HG02870 (cell line): ENCODE results near the gene RAB8B.
A peak's percentile ranks its signal among the peaks of the same experiment; 100 is the strongest.

Experiments
- ATAC-seq: cut with Tn5 transposase; IDR thresholded peaks from one replicate; pipeline ENCODE4 v1.9.1; 2021; ENCODE audit warnings: mild to moderate bottlenecking, moderate library complexity; ENCODE audit not compliant: unreplicated experiment

RAB8B gene

DNA sequence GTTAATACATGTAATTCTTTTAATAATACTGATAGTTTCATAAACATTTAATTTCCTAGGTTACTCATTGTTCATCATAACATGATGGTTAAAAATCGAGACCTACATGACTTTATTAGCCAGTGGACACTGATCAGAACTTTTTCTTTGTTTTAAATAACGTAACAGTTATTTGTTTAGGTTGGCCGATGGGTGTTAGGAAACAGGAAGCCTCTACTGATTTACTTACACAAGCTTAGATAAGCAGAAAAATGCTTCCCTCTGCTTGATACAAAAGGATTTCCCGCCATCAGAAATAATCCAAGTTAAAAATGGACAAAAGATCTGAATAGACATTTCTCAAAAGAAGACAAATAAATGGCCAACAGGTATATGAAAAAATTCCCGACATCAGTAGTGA lies 71.4 kb downstream of the RAB8B start:
- no peak for ATAC-seq

DNA sequence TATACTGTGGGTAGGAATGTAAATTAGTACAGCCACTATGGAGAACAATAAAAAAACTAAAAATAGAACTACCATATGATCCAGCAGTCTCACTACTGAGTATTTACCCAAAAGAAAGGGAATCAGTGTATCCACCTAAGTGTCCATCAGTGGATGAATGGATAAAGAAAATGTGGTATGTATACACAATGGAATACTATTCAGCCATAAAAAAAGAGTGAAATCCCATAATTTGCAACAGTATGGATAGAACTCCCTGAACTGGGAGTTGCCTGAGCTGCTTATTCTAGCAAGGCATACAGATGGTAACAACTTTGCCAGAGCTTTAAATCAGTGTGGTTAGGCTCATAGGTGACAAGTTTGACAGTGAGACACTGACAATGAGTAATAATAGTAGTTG lies 71.9 kb downstream of the RAB8B start:
- no peak for ATAC-seq

- no peak for ATAC-seq
Measured at GRCh38 chr15:63263519-63263918, 74.1 kb downstream of the RAB8B start.

- no peak for ATAC-seq
Measured at GRCh38 chr15:63264688-63265293, 75.4 kb downstream of the RAB8B start.

- no peak for ATAC-seq
Measured at GRCh38 chr15:63274427-63274826, 85.0 kb downstream of the RAB8B start.

GRCh38 chr15:63276342-63277037 lies 87.1 kb downstream of the RAB8B start:
- ATAC-seq = no peak

GRCh38 chr15:63277038-63277892 lies 87.9 kb downstream of the RAB8B start, which contains the start of gene APH1B:
Gene APH1B, plus strand, starts transcription at chr15:63277605. Its CDS starts 19 bp downstream, at chr15:63277624.
- peak; percentile 69 for ATAC-seq

DNA sequence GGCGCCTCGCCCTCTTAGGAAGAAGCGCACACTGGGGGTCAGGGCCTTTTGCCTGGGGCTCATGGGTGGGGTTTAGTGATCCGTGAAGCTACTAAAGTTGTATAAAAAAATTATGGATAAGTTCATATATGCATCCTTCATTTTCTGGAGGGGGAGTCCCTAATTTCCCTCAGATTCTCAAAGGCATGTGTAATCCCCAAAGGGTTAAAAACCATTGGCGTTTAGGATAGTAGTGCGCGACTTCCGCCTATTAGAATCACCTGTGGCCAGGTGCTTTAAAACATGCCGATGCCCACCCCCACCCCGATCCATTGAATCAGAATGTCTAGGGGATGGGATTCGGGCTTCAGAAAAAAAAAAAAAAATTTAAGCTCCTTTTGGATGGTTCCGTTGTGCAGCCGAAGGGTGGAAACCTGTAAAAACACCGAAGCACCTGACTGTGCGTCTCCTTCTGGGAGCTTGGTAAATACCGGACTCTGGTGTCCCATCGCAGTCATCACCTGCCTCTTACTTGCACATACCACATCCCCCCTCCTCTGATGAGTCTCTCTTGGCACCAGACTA lies 88.6 kb downstream of the RAB8B start:
- peak; percentile 8 for ATAC-seq

- no peak for ATAC-seq
Measured at GRCh38 chr15:63283126-63283525, 93.7 kb downstream of the RAB8B start.

GRCh38 chr15:63284335-63284734 lies 94.9 kb downstream of the RAB8B start:
- ATAC-seq = no peak

DNA sequence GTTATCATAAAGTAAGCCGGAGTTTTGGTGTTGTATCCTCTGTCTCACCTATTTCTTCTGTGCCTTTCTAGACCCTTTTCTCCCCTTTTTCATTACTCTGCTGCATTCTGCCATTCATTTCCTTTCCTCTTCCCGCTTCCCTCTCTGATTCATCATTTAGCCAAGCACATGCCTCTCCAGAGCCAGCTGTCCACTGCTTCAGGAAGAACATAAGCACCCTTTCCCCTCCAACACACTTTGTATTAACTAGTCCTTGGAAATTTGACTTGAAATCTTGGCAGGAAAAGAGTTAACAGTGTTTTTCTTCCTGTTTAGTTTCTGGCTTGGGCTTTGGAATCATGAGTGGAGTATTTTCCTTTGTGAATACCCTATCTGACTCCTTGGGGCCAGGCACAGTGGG lies 97.7 kb downstream of the RAB8B start:
- no peak for ATAC-seq

- no peak for ATAC-seq
Measured at GRCh38 chr15:63288342-63288741, 98.9 kb downstream of the RAB8B start.

- ATAC-seq = no peak
Measured at GRCh38 chr15:63288778-63289378, 99.5 kb downstream of the RAB8B start.

GRCh38 chr15:63291507-63291906 lies 102.1 kb downstream of the RAB8B start:
- ATAC-seq = no peak

DNA sequence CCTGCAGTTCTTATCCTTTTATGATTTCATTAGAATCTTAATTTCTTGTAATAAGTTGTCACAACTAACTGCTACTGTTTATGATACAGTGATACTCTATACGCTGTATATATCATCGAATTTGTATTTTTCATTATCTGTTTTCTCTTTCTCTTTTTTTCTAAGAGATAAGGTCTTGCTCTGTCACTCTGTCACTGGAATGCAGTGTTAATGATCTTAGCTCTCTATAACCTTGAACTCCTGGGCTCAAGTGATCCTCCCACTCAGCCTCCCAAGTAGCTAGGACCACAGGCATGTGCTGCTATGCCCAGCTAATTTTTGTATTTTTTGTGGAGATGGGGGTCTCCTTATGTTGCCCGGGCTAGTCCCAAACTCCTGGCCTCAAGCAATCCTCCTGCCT lies 102.8 kb downstream of the RAB8B start:
- no peak for ATAC-seq

- peak; percentile 57 for ATAC-seq
Measured at GRCh38 chr15:63292771-63293170, 103.4 kb downstream of the RAB8B start.

- no peak for ATAC-seq
Measured at GRCh38 chr15:63294359-63294758, 105.0 kb downstream of the RAB8B start.

- no peak for ATAC-seq
Measured at GRCh38 chr15:63295341-63295740, 105.9 kb downstream of the RAB8B start.

GRCh38 chr15:63296195-63296594 lies 106.8 kb downstream of the RAB8B start:
- no peak for ATAC-seq

DNA sequence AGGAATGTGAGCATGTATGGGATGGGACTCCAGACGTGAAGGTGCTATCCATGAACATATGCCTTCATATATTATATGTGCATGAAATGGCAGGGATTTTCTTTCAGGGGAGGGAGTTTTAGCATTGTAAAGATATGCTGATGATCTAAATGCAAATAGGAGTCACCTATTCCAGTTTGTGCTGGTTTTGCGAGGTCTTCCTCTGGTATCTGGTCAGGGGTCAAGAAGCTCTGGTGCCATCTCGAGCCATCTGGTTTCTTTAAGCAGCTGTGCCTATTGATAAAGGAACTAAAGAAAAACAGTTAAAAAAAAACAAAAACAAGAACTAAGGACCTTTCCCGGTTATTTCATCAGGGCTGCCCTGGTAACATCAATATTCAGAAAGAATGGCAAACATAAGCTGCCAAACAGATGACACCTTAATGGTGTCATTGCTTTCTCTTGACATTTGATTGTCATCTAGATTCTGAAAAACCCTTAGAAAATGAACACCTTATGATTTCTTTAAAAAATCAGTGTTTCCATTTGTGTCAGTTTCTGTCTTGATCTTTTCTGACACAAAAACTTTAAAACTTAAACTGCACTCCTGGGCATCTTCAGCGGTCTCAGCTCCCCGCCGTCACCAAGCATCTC lies 110.7 kb downstream of the RAB8B start:
- ATAC-seq = no peak

- ATAC-seq = no peak
Measured at GRCh38 chr15:63301088-63301487, 111.7 kb downstream of the RAB8B start.
